IMR-90 (cell line): Measurements from ENCODE around the gene TASP1. TPM values are rescaled to one million over a fixed set of nuclear protein-coding genes. Genes with fewer than 3 reads are reported as not detected.

Experiments
- ATAC-seq: fragments of 200-7000 bp; cut with Tn5 transposase; 2 replicates; pipeline ENCODE4 v1.9.1; 2020; ENCODE audit warnings: low read depth, mild to moderate bottlenecking, moderate library complexity
- BruUV-seq: library from RNA; stranded (reverse); fragments of 400-500 nt; replicated peaks from 2 replicates; lab custom pipeline; 2021; lab: Mats Ljungman, UMichigan
- CTCF ChIA-PET: fragments of 300-600 bp; formaldehyde crosslinking; extraction: SDS; loops from one replicate; lab custom pipeline; 2021; ENCODE audit warnings: antibody characterized with exemption; lab: Yijun Ruan, JAX
- POLR2A ChIA-PET: fragments of 300-600 bp; sonication (Branson Sonifier 250); formaldehyde crosslinking; loops from one replicate; lab custom pipeline; 2022; ENCODE audit warnings: antibody characterized with exemption; ENCODE audit not compliant: unreplicated experiment; lab: Charles Lee
- DNase-seq: peaks from one replicate; pipeline ENCODE4 v3.0.0; 2013
- H2AFZ ChIP-seq: replicated peaks from 2 replicates; pipeline ENCODE3; 2013; ENCODE audit warnings: low read length, mild to moderate bottlenecking; ENCODE audit not compliant: poor library complexity
- H2AK5ac ChIP-seq: 2 replicates; pipeline ENCODE4 v1.6.1; 2013; ENCODE audit warnings: low read depth, low read length, inconsistent platforms
- H2AK9ac ChIP-seq: replicated peaks from 2 replicates; pipeline ENCODE3; 2013; ENCODE audit warnings: mild to moderate bottlenecking, low read depth, low read length, moderate library complexity; ENCODE audit not compliant: poor library complexity
- H2BK120ac ChIP-seq: 2 replicates; pipeline ENCODE4 v1.6.1; 2013; ENCODE audit warnings: low read depth, low read length, inconsistent platforms
- H2BK15ac ChIP-seq: 3 replicates; pipeline ENCODE4 v1.6.1; 2013; ENCODE audit warnings: low read depth, low read length, inconsistent platforms
- H2BK20ac ChIP-seq: 2 replicates; pipeline ENCODE4 v1.6.1; 2013; ENCODE audit warnings: low read depth, mild to moderate bottlenecking, inconsistent platforms, low read length, moderate library complexity
- H2BK5ac ChIP-seq: 2 replicates; pipeline ENCODE4 v1.6.1; 2013; ENCODE audit warnings: mild to moderate bottlenecking, low read depth, low read length, inconsistent platforms; ENCODE audit not compliant: poor library complexity, severe bottlenecking
- H3K14ac ChIP-seq: replicated peaks from 2 replicates; pipeline ENCODE4 v1.6.1; 2013; ENCODE audit warnings: low read depth, low read length, inconsistent platforms
- H3K18ac ChIP-seq: 2 replicates; pipeline ENCODE4 v1.6.1; 2013; ENCODE audit warnings: low read depth, low read length, control low read depth
- H3K23ac ChIP-seq: 2 replicates; pipeline ENCODE4 v1.6.1; 2013; ENCODE audit warnings: low read depth, low read length, inconsistent platforms
- H3K27ac ChIP-seq: 2 replicates; pipeline ENCODE4 v1.5.1; 2013; ENCODE audit warnings: mild to moderate bottlenecking, control low read depth, low read length; ENCODE audit not compliant: insufficient read depth
- H3K27me3 ChIP-seq: 2 replicates; pipeline ENCODE4 v1.6.1; 2013; ENCODE audit warnings: low read length; ENCODE audit not compliant: control insufficient read depth, insufficient read depth
- H3K36me3 ChIP-seq: 2 replicates; pipeline ENCODE4 v1.6.1; 2013; ENCODE audit warnings: low read length, mixed read lengths; ENCODE audit not compliant: control insufficient read depth, insufficient read depth
- H3K4ac ChIP-seq: 2 replicates; pipeline ENCODE4 v1.6.1; 2013; ENCODE audit warnings: low read depth, low read length, inconsistent platforms
- H3K4me1 ChIP-seq: 2 replicates; pipeline ENCODE4 v1.6.1; 2013; ENCODE audit warnings: low read length, mixed read lengths; ENCODE audit not compliant: control insufficient read depth, insufficient read depth
- H3K4me2 ChIP-seq: 2 replicates; pipeline ENCODE4 v1.6.1; 2013; ENCODE audit warnings: low read depth, mild to moderate bottlenecking, control low read depth, low read length, moderate library complexity
- H3K4me3 ChIP-seq: 2 replicates; pipeline ENCODE4 v1.5.1; 2013; ENCODE audit warnings: low read depth, mild to moderate bottlenecking, control low read depth, low read length, moderate library complexity; ENCODE audit not compliant: insufficient read depth
- H3K56ac ChIP-seq: 2 replicates; pipeline ENCODE4 v1.6.1; 2013; ENCODE audit warnings: low read length, inconsistent platforms; ENCODE audit not compliant: insufficient read depth; ENCODE audit errors: extremely low read depth
- H3K79me1 ChIP-seq, 2 experiments: 2 replicates each; pipeline ENCODE4 v1.6.1; 2013; ENCODE audit warnings: low read length in 2 of 2, inconsistent platforms in 1 of 2, low read depth in 1 of 2
- H3K9ac ChIP-seq: 2 replicates; pipeline ENCODE4 v1.6.1; 2013; ENCODE audit warnings: low read depth, low read length, control low read depth
- H3K9me1 ChIP-seq: 2 replicates; pipeline ENCODE4 v1.6.1; 2013; ENCODE audit warnings: low read length, inconsistent platforms; ENCODE audit not compliant: insufficient read depth
- H3K9me3 ChIP-seq: 2 replicates; pipeline ENCODE4 v1.6.1; 2013; ENCODE audit warnings: low read length; ENCODE audit not compliant: control insufficient read depth, insufficient read depth
- H4K20me1 ChIP-seq: 2 replicates; pipeline ENCODE4 v1.6.1; 2013; ENCODE audit warnings: low read length, inconsistent platforms; ENCODE audit not compliant: insufficient read depth
- H4K5ac ChIP-seq: 2 replicates; pipeline ENCODE4 v1.6.1; 2013; ENCODE audit warnings: mild to moderate bottlenecking, low read depth, low read length, control low read depth
- H4K8ac ChIP-seq, 2 experiments: 2 replicates each; pipeline ENCODE4 v1.6.1; 2013; ENCODE audit warnings: low read depth in 2 of 2, low read length in 2 of 2, control low read depth in 1 of 2, inconsistent platforms in 1 of 2
- H4K91ac ChIP-seq: 2 replicates; pipeline ENCODE4 v1.6.1; 2013; ENCODE audit warnings: low read depth, low read length, inconsistent platforms; ENCODE audit not compliant: insufficient read depth
- BHLHE40 ChIP-seq: fragments of 150-350 bp; IDR thresholded peaks from 2 replicates; pipeline ENCODE4 v1.6.1; 2016; ENCODE audit warnings: mild to moderate bottlenecking, low read depth, low read length
- CEBPB ChIP-seq: IDR thresholded peaks from 2 replicates; pipeline ENCODE4 v1.6.1; 2012; ENCODE audit warnings: low read depth, low read length, improper control_type of control experiment
- CHD1 ChIP-seq: IDR thresholded peaks from 2 replicates; pipeline ENCODE4 v1.6.1; 2012; ENCODE audit warnings: low read depth, low read length, improper control_type of control experiment
- CTCF ChIP-seq: conservative IDR thresholded peaks from 2 replicates; pipeline ENCODE4 v1.5.1; 2012; ENCODE audit warnings: mild to moderate bottlenecking, low read depth, low read length, improper control_type of control experiment
- FOS ChIP-seq: fragments of 150-350 bp; IDR thresholded peaks from 2 replicates; pipeline ENCODE4 v1.6.1; 2016; ENCODE audit warnings: low read depth, low read length
- MAZ ChIP-seq: IDR thresholded peaks from 2 replicates; pipeline ENCODE4 v1.6.1; 2012; ENCODE audit warnings: low read depth, mild to moderate bottlenecking, low read length, improper control_type of control experiment, moderate library complexity, borderline replicate concordance
- MXI1 ChIP-seq: IDR thresholded peaks from 2 replicates; pipeline ENCODE4 v1.6.1; 2012; ENCODE audit warnings: low read depth, mild to moderate bottlenecking, low read length, moderate library complexity, borderline replicate concordance
- NFE2L2 ChIP-seq: fragments of 150-350 bp; IDR thresholded peaks from 2 replicates; pipeline ENCODE4 v1.6.1; 2016; ENCODE audit warnings: low read depth, mild to moderate bottlenecking, low read length
- RAD21 ChIP-seq: IDR thresholded peaks from 2 replicates; pipeline ENCODE4 v1.6.1; 2012; ENCODE audit warnings: low read length, improper control_type of control experiment
- RCOR1 ChIP-seq: IDR thresholded peaks from 2 replicates; pipeline ENCODE4 v1.6.1; 2012; ENCODE audit warnings: mild to moderate bottlenecking, low read length, improper control_type of control experiment; ENCODE audit not compliant: insufficient replicate concordance
- RFX5 ChIP-seq: IDR thresholded peaks from 2 replicates; pipeline ENCODE4 v1.8.0; 2012; ENCODE audit warnings: low read depth, mild to moderate bottlenecking, low read length, moderate library complexity
- USF2 ChIP-seq: fragments of 150-350 bp; IDR thresholded peaks from 2 replicates; pipeline ENCODE4 v1.6.1; 2017; ENCODE audit warnings: mild to moderate bottlenecking, antibody characterized with exemption, low read length, low read depth
- WGBS, 2 experiments: methylation state at CpG; one replicate each; pipeline versions ENCODE4 v1.1.5 to v1.1.7; 2013; ENCODE audit warnings: missing lambda C conversion rate in 2 of 2; ENCODE audit not compliant: insufficient read length in 1 of 2; ENCODE audit errors: extremely low coverage in 2 of 2; 5-methylcytosine and 5-hydroxymethylcytosine counted together
- dilution Hi-C: fragments of 300-500 bp; cut with HindIII; formaldehyde crosslinking; loops from one replicate; pipeline ENCODE4 v1.14.3; 2018; ENCODE audit warnings: low sequenced_read_pairs; ENCODE audit not compliant: unreplicated experiment
- in situ Hi-C: fragments of 300-500 bp; cut with MboI; formaldehyde crosslinking; loops from 3 replicates; pipeline ENCODE4 v1.14.3; 2019; ENCODE audit warnings: low sequenced_read_pairs, inconsistent platforms, mixed read lengths
- intact Hi-C: fragments of 100-400 bp; cut with micrococcal nuclease; formaldehyde crosslinking; loops from 2 replicates; pipeline ENCODE4 v1.10.0; 2022
- polyA plus RNA-seq, 3 experiments: library from polyadenylated mRNA; depleted of rRNA; stranded (reverse); fragments of >200 nt; gene quantifications; 2 replicates each; pipeline ENCODE4 v1.2.3, GENCODE V29; 2012; ENCODE audit warnings: low replicate concordance in 1 of 3
- total RNA-seq: library from RNA; depleted of rRNA; stranded (reverse); fragments of >200 nt; gene quantifications from 2 replicates; pipeline ENCODE4 v1.2.3, GENCODE V29; 2012

Gene TASP1
- total and polyA plus RNA-seq, 2 of the 4 experiments (the other 2 are of a cell fraction): 3.9 to 7.9 TPM

GRCh38 chr20:13442986-13443385 lies 195.7 kb downstream of the TASP1 start:
- H3K18ac ChIP-seq: no peak overlapping the region
- no peak overlapping the region for H2BK20ac ChIP-seq
- dilution Hi-C loops: no loop called here
- H3K4me1 ChIP-seq: peaks cover 2% of the 10 kb centered on the region; the same call in 1 of the 2 replicates
- no CpG with 5 or more reads among the region's 1 CpG for WGBS, 2 experiments
- H4K8ac ChIP-seq: no peak overlapping the region
- no peak overlapping the region for H3K4ac ChIP-seq
- H3K27ac ChIP-seq: no peak overlapping the region
- TF ChIP-seq RCOR1 (no peak), CHD1 (no peak), MAZ (no peak), CTCF (no peak), FOS (no peak), USF2 (no peak), RFX5 (no peak), MXI1 (no peak), BHLHE40 (no peak), CEBPB (no peak), RAD21 (no peak), NFE2L2 (no peak)
- no peaks in the 10 kb centered on the region for H3K36me3 ChIP-seq
- H3K9me1 ChIP-seq: no peaks in the 10 kb centered on the region
- ChIA-PET CTCF (no interaction called here), POLR2A (no interaction called here)
- H2BK5ac ChIP-seq: no peak overlapping the region
- H2AFZ ChIP-seq: no peak overlapping the region
- H2BK120ac ChIP-seq: no peak overlapping the region
- in situ Hi-C loops: no loop called here
- H4K5ac ChIP-seq: no peak overlapping the region
- H3K27me3 ChIP-seq: no peaks in the 10 kb centered on the region
- BruUV-seq: no TSS peak
- intact Hi-C loops: no loop called here
- H3K79me1 ChIP-seq: no peaks in the 10 kb centered on the region
- DNase-seq (no peak), ATAC-seq (no peak)
- H2AK9ac ChIP-seq: no peak overlapping the region
- H3K4me3 ChIP-seq: no peak overlapping the region
- no peak overlapping the region for H3K23ac ChIP-seq
- no peak overlapping the region for H3K14ac ChIP-seq
- H2AK5ac ChIP-seq: no peak overlapping the region
- no peak overlapping the region for H3K9ac ChIP-seq
- H3K56ac ChIP-seq: no peak overlapping the region
- no peak overlapping the region for H2BK15ac ChIP-seq
- H3K4me2 ChIP-seq: no peak overlapping the region
- H4K20me1 ChIP-seq: no peaks in the 10 kb centered on the region
- no peaks in the 10 kb centered on the region for H3K9me3 ChIP-seq
- H4K91ac ChIP-seq: no peak overlapping the region
